Stimulated activated CD4-positive, alpha-beta T cell treated with anti-CD3 and anti-CD28 coated beads, Interleukin-12 subunit alpha, Interleukin-12 subunit beta, amount 100 ng/mL, for 48 hours (primary cell): Measurements from ENCODE around the gene GNAT3.

Experiments used
- DNase-seq, 3 donors: peaks; one replicate each; pipeline ENCODE4 v3.0.0-alpha.2; 2020; ENCODE audit warnings: low read depth in 2 of 3, low spot score in 1 of 3

GNAT3 gene

DNA sequence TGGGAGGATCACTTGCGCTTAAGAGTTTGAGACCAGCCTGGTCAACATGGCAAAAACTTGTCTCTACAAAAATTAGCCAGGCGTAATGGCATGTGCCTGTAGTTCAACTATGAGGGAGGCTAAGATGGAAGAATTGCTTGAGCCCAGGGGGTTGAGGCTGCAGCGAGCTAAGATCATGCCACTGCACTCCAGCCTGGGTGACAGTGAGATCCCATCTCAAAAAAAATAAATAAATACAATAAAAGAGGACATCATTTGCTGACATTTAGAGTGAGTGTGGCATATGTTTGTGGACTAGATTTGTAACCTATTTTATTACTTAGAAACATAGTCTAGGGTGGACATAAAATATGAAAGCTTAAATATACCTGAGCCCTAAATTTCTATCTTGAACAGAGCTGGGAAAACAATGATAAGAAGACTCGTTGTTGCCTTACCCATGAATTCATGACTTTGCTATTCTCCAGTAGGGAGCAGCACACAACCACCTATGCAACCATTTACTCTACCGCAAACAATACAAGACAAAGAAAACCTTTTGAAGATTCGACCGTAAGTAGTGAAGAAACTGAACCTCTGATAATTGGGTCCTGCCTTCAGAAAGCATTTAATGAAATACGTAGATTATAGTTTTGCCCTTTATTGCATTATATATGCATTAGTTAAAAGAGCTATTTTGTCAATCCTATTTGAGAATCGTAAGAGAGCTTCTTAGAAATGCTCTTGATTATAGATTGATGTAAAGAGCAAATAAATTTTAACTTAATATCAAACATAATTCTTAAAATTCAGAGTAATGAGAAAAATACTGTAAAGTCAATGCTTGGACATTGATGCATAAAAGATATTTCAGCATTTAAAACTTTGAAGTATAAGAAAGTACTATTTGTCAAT lies 83.5 kb downstream of the GNAT3 start:
- no peak for DNase-seq

DNA sequence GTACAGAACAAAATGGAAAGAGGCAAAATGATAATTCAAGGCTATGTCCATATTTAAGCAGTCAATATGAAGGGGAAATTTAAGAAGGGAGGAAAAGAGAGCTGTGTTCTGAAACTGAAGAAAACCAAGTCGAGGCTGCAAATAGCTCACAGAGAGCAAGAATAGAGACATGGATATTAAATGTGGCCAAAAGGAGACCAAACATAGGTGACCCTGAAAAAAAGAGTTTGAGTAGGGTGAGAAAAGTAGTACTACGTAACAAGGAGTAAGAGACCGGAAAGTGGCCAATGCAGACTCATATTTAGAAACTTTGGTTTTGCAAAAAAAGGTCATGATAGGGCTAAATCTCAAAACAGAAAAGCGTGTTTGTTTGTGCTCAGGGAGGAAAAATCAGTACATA lies 84.6 kb downstream of the GNAT3 start:
- no peak for DNase-seq

DNA sequence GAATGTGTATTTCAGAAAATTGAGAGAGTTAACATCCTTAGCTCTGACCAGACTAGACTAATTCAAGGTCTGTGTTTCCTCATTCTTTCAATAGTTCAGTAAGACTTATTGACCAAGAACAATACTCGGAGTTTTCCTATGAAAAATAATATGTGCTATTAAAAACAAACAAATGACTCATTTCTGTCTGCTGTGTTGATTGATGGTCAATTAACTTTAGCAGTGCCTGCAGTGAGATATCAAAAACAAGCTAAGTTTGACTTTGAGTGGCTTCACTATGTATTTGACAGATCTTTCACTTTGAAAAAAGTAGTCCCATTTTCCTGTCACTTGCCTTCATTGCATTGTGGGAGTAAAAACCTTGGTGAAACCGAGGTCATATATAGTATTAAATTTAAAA lies 91.0 kb downstream of the GNAT3 start:
- no peak for DNase-seq

DNA sequence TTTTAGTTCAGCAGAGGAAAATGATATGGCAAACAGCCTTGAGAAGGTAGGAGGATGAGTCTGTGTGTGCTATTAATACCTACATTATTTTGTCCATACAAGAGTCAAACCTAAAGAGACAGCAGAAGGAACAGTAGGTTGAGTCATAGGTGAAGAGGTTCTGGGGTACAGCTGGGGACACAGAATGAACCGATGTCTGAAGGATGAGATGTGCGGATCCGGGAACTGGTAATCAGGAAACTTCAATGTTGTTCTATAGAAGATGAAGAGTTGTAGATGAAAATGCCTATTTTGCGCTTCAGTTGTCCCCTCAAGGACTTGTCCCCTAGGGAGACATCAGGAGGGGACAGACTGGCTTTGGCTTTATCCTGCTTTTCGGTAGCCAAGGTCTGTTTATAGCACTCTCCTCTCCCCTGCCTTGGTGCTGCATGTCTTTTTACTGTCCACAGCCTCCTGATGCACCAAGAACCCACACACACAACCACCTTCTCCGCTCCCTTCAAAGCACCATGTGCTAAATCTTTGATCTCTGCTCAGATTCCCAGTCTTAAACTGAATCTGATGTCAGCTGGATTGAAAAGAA lies 94.6 kb downstream of the GNAT3 start:
- no peak for DNase-seq

DNA sequence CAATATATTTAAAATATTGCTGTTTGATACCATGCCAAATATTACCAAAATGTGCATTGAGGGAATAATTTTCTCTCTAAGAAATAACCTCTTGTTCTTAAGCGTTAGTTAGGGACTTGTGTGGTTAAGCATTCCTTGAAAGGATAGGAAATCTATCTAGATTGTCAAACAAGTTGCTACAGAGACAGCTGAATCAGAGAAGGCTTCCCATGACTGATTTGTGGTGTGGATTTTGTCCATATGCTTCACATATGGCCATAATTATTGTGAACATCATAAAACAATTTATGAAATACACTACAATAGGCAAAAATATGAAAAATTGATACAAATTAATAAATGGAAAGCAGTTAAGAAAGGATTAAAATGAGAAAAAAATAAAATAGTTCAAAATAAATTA lies 96.3 kb downstream of the GNAT3 start:
- no peak for DNase-seq

DNA sequence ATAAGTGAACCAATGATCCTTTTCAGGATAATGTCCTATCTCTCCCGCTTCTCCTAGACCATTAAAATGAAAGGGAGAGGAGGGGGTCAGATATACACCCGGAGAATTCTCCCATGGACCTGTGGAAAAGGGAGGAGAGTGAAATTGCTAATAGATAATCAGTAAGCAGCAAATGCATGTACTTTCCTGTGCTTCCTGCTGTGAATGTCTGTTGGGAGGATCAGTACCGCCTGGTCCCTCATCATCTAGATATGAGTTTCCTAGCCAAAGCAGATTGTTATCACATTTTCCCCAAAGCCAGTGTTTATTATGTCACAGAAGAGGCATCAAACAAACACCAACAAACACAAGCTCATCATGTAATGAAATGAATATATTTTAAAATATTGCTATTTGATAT lies 96.8 kb downstream of the GNAT3 start:
- DNase-seq = no peak

DNA sequence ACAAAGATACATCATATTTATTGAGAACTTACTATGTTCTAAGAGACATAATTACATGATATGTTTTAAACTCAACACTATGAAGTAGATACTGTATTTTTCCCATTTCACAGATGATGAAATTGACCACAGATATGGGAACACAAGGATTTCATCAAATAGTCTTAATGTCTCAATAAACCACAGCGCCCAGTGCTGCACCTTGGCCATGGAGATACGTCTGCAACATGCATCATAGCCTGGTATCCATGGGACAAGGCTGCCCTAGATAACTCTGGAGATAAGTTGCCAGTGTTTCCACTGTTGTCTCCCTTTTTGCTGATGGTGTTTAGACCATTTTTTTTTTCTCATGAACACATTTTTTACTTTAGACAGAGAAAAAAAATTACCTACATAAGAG lies 97.5 kb downstream of the GNAT3 start:
- no peak for DNase-seq

DNA sequence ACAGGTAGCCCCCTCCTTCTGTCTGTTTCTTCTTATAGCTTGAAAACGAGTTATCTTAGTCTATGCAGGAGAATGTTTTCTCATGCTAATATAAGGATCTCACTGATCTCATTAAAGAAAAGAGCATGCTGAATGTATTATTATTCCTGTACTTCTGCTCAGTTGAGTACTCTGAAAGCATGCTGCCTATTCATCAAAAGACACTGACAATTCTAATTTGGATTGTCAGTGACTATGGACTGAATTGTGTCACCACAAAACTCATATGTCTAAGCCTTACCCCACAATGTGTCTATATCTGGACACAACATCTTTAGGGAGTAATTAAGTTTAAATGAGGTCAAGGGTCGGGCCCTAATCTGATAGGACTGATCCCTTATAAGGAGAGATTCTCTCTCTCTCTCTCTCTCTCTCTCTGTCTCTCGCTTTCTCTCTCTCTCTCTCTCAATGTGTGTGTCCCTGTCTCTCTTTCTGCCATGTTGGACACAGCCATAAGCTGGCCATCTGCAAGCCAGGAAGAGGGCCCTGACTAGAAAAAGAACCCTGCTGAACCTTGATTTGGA lies 98.4 kb downstream of the GNAT3 start:
- DNase-seq = no peak

DNA sequence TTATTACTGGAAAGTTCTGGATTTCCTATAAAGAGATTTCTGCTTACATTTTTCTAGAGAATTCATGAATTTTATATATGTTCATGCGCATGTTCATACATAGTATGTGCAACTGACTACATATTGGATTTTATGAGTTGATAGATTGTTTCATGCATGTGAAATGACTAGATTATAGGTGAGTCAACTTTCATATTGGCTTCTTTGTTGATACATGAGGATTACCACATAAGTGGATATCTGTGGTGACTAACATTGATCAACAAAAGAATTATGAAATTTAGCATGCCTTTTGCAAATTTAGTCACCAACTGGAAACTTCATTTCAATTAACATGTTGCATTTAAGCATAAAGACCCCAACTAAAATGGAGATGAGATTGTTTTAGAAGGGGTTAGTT lies 99.0 kb downstream of the GNAT3 start:
- no peak for DNase-seq

DNA sequence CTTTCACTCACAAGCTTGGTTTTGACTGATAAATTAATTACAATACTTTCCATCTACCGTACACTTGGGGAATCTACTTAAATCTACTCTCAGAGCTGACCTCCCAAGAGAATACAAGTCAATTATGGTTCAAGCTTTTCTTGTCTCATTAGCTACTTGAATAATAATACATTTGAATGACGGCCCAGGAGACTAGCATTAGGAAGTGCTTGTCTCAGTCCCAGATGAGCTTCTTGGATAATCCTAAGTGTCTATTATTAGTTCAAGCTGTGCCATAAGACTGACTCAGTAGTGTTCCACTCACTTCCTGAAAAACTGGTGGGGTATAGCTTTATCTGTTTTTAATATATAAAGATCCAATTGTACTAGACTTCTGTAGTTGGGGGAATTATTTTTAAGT lies 100.2 kb downstream of the GNAT3 start:
- DNase-seq = no peak

DNA sequence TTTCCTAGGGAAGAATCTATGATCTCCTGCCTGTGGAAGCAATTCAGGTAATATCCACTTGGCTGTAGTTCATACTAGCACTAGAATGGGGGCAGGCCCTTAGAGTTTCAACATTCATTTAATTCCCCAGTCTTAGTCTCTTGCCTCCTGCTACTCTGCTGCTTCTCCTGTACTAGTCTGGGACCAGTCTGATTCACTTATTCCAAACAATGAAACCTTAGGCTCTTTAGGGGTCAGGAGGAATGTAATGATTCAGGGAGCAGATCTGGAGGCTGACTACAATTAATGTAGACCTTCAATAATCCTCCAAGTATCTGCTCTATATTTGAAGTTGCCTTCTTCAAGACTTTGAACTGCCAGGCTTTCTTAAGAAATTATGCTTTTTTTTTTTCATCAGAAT lies 101.8 kb downstream of the GNAT3 start:
- DNase-seq = no peak
